Activated CD8-positive, alpha-beta memory T cell treated with anti-CD3 and anti-CD28 coated beads, Interleukin-2, amount 50 U/mL, for 48 hours (primary cell): ENCODE measurements around the gene PRKCZ.

ENCODE experiments used
- DNase-seq: peaks from one replicate; pipeline ENCODE4 v3.0.0-alpha.2; 2020

PRKCZ gene

GRCh38 chr1:2025491-2025981 lies 24.7 kb upstream of the PRKCZ start:
- no peak for DNase-seq

- DNase-seq, result no peak
These were observed 22.1 kb upstream of the PRKCZ start for GRCh38 chr1:2027961-2028583.

GRCh38 chr1:2028870-2029560 lies 21.2 kb upstream of the PRKCZ start:
- DNase-seq, result no peak

GRCh38 chr1:2029561-2029960 lies 20.6 kb upstream of the PRKCZ start:
- no peak for DNase-seq

- no peak for DNase-seq
These were observed 19.9 kb upstream of the PRKCZ start for GRCh38 chr1:2030076-2030871.

- no peak for DNase-seq
These were observed 18.4 kb upstream of the PRKCZ start for GRCh38 chr1:2031546-2032540.

- no peak for DNase-seq
These were observed 17.5 kb upstream of the PRKCZ start for GRCh38 chr1:2032737-2033136.

GRCh38 chr1:2033165-2033564 lies 17.0 kb upstream of the PRKCZ start:
- DNase-seq, result no peak

- no peak for DNase-seq
These were observed 13.9 kb upstream of the PRKCZ start for GRCh38 chr1:2036287-2036686.

GRCh38 chr1:2037314-2037979 lies 12.8 kb upstream of the PRKCZ start:
- no peak for DNase-seq

GRCh38 chr1:2038229-2038628 lies 12.0 kb upstream of the PRKCZ start:
- no peak for DNase-seq

GRCh38 chr1:2039251-2039650 lies 11.0 kb upstream of the PRKCZ start:
- DNase-seq, result no peak

- no peak for DNase-seq
These were observed 8.9 kb upstream of the PRKCZ start for GRCh38 chr1:2041305-2041704.

- no peak for DNase-seq
These were observed 8.3 kb upstream of the PRKCZ start for GRCh38 chr1:2041887-2042286.

- no peak for DNase-seq
These were observed 7.1 kb upstream of the PRKCZ start for GRCh38 chr1:2042830-2043773.

- DNase-seq, result no peak
These were observed 6.3 kb upstream of the PRKCZ start for GRCh38 chr1:2043886-2044285.

GRCh38 chr1:2044510-2045319 lies 5.5 kb upstream of the PRKCZ start:
- DNase-seq, result peak; percentile 97

- no peak for DNase-seq
These were observed 4.6 kb upstream of the PRKCZ start for GRCh38 chr1:2045468-2046173.
